Subcutaneous abdominal adipose tissue (tissue), 5 donors: ENCODE data around the gene RECQL.
"Not testable (repeated sequence)": the region's sequence is repeated elsewhere in the genome, so short reads cannot be mapped to it uniquely, and the experiment has no call there.

Source experiments
- H3K27ac ChIP-seq: one replicate; pipeline ENCODE4 v1.7.0; 2013; ENCODE audit warnings: low read depth, mild to moderate bottlenecking, inconsistent platforms, low read length, moderate library complexity
- H3K27me3 ChIP-seq, 5 donors: one replicate each; pipeline ENCODE4 v1.7.0; 2013; ENCODE audit warnings: low read length in 5 of 5, inconsistent platforms in 1 of 5; ENCODE audit not compliant: control insufficient read depth in 5 of 5, insufficient read depth in 4 of 5
- H3K36me3 ChIP-seq, 5 donors: one replicate each; pipeline ENCODE4 v1.7.0; 2013; ENCODE audit warnings: low read length in 5 of 5; ENCODE audit not compliant: control insufficient read depth in 5 of 5, insufficient read depth in 5 of 5
- H3K4me1 ChIP-seq, 5 donors: one replicate each; pipeline ENCODE4 v1.7.0; 2013; ENCODE audit warnings: low read length in 5 of 5, mild to moderate bottlenecking in 3 of 5, moderate library complexity in 1 of 5; ENCODE audit not compliant: control insufficient read depth in 5 of 5, insufficient read depth in 5 of 5
- H3K4me3 ChIP-seq, 5 donors: one replicate each; pipeline ENCODE4 v1.7.0; 2013; ENCODE audit warnings: low read length in 5 of 5, low read depth in 1 of 5
- H3K9ac ChIP-seq, 5 donors: one replicate each; pipeline ENCODE4 v1.7.0; 2013; ENCODE audit warnings: low read length in 5 of 5, mild to moderate bottlenecking in 4 of 5, moderate library complexity in 3 of 5
- H3K9me3 ChIP-seq, 5 donors: one replicate each; pipeline ENCODE4 v1.7.0; 2013; ENCODE audit warnings: low read length in 5 of 5; ENCODE audit not compliant: control insufficient read depth in 5 of 5
- donor health status: healthy.
- donor health status: healthy.
- donor health status: healthy.
- donor health status: healthy.
- donor health status: healthy.

RECQL gene

GRCh38 chr12:21438643-21439042 lies 62.8 kb downstream of the RECQL start:
- Histone ChIP-seq H3K27ac (no peak overlapping the region), H3K4me1 (peaks cover 0 to 22% (median 12%) of the 10 kb centered on the region in 5 donors), H3K27me3 (no peaks in the 10 kb centered on the region), H3K36me3 (peaks cover 3 to 20% (median 10%) of the 10 kb centered on the region in 5 donors), H3K9ac (peak overlapping the region in 2 of 5 donors; percentile 91 to 92), H3K9me3 (no peaks in the 10 kb centered on the region), H3K4me3 (peak overlapping the region; percentile 90 to 97 (median 93))

GRCh38 chr12:21434699-21435098 lies 66.7 kb downstream of the RECQL start:
- Histone ChIP-seq H3K27me3 (peaks cover 0 to 4% (median 0%) of the 10 kb centered on the region in 5 donors), H3K36me3 (no peaks in the 10 kb centered on the region), H3K4me1 (peaks cover 0 to 22% (median 12%) of the 10 kb centered on the region in 5 donors), H3K27ac (no peak overlapping the region), H3K4me3 (no peak overlapping the region), H3K9ac (no peak overlapping the region), H3K9me3 (no peaks in the 10 kb centered on the region)

- no peak overlapping the region for H3K4me3 ChIP-seq
- H3K36me3 ChIP-seq = no peaks in the 10 kb centered on the region
- H3K4me1 ChIP-seq = peaks cover 0 to 11% (median 7%) of the 10 kb centered on the region in 5 donors
Measured at GRCh38 chr12:21433525-21433924, 67.9 kb downstream of the RECQL start.

DNA sequence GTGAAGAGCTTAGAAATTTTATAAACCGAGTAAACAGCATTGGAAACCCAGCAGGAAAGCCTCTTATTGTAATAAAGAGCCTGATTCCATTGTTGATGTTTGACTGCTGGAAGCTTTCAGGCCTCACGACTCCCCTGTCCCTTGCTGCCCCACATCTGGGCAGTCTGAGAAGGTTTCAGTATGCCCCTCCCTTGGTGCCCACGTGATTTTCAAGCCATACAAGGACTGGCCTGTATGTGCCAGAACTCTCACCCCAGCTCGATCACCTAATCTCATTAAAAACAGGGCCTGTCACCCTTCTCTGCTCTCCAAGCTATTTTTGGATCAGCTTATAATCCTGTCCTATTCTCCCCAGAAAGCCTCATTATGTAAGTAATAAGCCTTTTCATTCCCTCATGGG lies 71.4 kb downstream of the RECQL start:
- Histone ChIP-seq H3K36me3 (no peaks in the 10 kb centered on the region), H3K4me1 (no peaks in the 10 kb centered on the region), H3K9ac (no peak overlapping the region), H3K4me3 (no peak overlapping the region), H3K9me3 (no peaks in the 10 kb centered on the region), H3K27ac (no peak overlapping the region), H3K27me3 (peaks cover 0 to 6% (median 2%) of the 10 kb centered on the region in 5 donors)

More at GRCh38 chr12:21433525-21433924, 67.9 kb downstream of the RECQL start:
- Histone ChIP-seq H3K9me3 (no peaks in the 10 kb centered on the region), H3K27me3 (peaks cover 0 to 4% (median 0%) of the 10 kb centered on the region in 5 donors), H3K9ac (no peak overlapping the region), H3K27ac (no peak overlapping the region)

DNA sequence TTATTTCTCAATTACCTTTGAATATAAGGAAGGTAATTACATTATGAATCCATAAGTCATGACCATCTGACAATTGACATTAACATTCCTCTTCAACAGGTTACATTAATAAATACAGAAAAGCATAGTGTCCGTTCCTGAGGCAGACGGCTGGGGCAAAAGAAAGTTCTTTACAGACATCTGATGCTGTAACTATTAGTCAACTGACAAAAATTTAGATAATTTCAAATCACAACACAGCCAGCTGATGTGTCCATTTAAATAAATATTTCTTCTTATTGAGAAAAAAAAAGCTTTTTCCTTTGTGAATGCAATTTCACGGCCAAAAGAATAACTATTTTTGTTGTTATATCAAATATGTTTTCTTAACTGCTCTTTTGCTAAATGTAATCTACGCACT lies 73.2 kb downstream of the RECQL start:
- Histone ChIP-seq H3K9ac (no peak overlapping the region), H3K4me1 (no peaks in the 10 kb centered on the region), H3K9me3 (no peaks in the 10 kb centered on the region), H3K4me3 (no peak overlapping the region), H3K27ac (no peak overlapping the region), H3K36me3 (no peaks in the 10 kb centered on the region), H3K27me3 (peaks cover 0 to 6% (median 2%) of the 10 kb centered on the region in 5 donors)

DNA sequence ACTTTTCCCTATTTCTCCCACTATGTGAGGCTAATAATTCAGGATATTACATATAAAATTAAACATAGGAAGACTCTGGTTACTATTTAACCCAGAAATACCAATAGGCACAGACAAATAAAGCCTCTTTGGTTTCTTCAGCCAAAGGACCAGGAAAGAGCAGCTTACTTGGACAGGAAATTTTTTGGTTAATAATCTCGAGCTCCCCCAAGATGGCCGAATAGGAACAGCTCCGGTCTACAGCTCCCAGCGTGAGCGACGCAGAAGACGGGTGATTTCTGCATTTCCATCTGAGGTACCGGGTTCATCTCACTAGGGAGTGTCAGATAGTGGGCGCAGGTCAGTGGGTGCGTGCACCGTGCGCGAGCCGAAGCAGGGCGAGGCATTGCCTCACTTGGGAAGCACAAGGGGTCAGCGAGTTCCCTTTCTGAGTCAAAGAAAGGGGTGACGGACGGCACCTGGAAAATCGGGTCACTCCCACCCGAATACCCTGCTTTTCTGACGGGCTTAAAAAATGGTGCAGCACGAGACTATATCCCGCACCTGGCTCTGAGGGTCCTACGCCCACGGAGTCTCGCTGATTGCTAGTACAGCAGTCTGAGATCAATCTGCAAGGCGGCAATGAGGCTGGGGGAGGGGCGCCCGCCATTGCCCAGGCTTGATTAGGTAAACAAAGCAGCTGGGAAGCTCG lies 82.3 kb downstream of the RECQL start:
- H3K36me3 ChIP-seq, H3K4me1 ChIP-seq, H3K9ac ChIP-seq, H3K27me3 ChIP-seq, H3K9me3 ChIP-seq, H3K4me3 ChIP-seq, H3K27ac ChIP-seq: not testable (repeated sequence)
